Activated B cell treated with CpG ODN at 0.5 μM for 24 hours (primary cell): ENCODE data around the gene GLT1D1. TPM values are rescaled to one million over a fixed set of nuclear protein-coding genes. Genes with fewer than 3 reads are reported as not detected.
A peak's percentile ranks its signal among the peaks of the same experiment; 100 is the strongest.

Experiments
- ATAC-seq: fragments of 200-7000 bp; cut with Tn5 transposase; one replicate; pipeline ENCODE4 v1.10.0; 2021; ENCODE audit warnings: low read depth, mild to moderate bottlenecking, moderate library complexity
- CTCF ChIA-PET: fragments of 350-600 bp; sonication (Branson Sonifier 250); formaldehyde crosslinking; loops from one replicate; lab custom pipeline; 2021; ENCODE audit warnings: antibody characterized with exemption; lab: Charles Lee
- POLR2A ChIA-PET: fragments of 350-600 bp; sonication (Branson Sonifier 250); formaldehyde crosslinking; loops from one replicate; lab custom pipeline; 2021; ENCODE audit warnings: antibody characterized with exemption; lab: Charles Lee
- DNase-seq: peaks from one replicate; pipeline ENCODE4 v3.0.0; 2022
- H3K27ac Mint-ChIP-seq: one replicate; pipeline ENCODE4 v1.8.0; 2020; ENCODE audit warnings: mixed read lengths
- H3K27me3 Mint-ChIP-seq: one replicate; pipeline ENCODE4 v1.8.0; 2021; ENCODE audit warnings: mixed read lengths
- H3K36me3 Mint-ChIP-seq: one replicate; pipeline ENCODE4 v1.8.0; 2021; ENCODE audit warnings: low read depth, mixed read lengths
- H3K4me1 Mint-ChIP-seq: one replicate; pipeline ENCODE4 v1.8.0; 2021; ENCODE audit warnings: mixed read lengths
- H3K4me3 Mint-ChIP-seq: one replicate; pipeline ENCODE4 v1.8.0; 2020; ENCODE audit warnings: mild to moderate bottlenecking, mixed read lengths
- H3K9me3 Mint-ChIP-seq: one replicate; pipeline ENCODE4 v1.8.0; 2020; ENCODE audit warnings: mixed read lengths
- CTCF ChIP-seq: fragments of 200-600 bp; IDR thresholded peaks from one replicate; pipeline ENCODE4 v1.8.0; 2022; ENCODE audit warnings: antibody characterized with exemption, mild to moderate bottlenecking
- intact Hi-C: fragments of 100-400 bp; cut with micrococcal nuclease; formaldehyde crosslinking; loops from one replicate; pipeline ENCODE4 v1.15.1; 2024
- total RNA-seq: library from RNA; stranded (reverse); gene quantifications from 2 replicates; pipeline ENCODE4 v1.2.3, GENCODE V29; 2022

The GLT1D1 gene
- total RNA-seq, 1 donor from 2014 or later = not detected

DNA sequence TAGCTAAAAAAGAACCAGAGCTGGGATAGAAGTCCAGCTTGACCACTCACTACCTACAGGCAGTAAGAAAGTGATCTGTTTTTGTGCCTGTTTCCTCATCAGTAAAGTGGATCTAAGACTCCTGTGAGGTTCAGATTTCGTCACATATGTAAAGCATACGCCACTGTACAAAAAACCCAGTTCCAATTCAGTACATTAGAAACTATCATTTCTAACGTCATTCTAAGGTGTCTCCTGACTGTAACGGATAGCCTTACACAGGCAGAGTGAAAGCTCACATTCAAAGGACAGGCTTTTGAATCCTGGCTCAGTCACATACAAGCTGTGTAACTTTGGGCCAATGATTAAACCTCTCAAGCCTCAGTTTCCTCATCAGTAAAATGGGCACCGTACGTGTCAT lies 33.0 kb upstream of the GLT1D1 start:
- TF ChIP-seq CTCF = no peak
- Mint-ChIP-seq H3K36me3 (peaks cover 26% of the 10 kb centered on the region), H3K27ac (peak overlapping the region; percentile 90), H3K4me1 (peaks cover 82% of the 10 kb centered on the region), H3K4me3 (peak overlapping the region; percentile 62), H3K9me3 (no peaks in the 10 kb centered on the region), H3K27me3 (no peaks in the 10 kb centered on the region)
- POLR2A ChIA-PET = interaction anchor here (0.8 to 4.2 kb wide), 6 partner anchors 9 to 30 kb away, joined by 3 to 80 read pairs (median 24); no protein-coding TSS in a partner anchor
- no peak for DNase-seq
- intact Hi-C loops = loop anchor here (5.0 kb wide), 1 partner anchor 38 kb away; no protein-coding TSS in a partner anchor
- CTCF ChIA-PET = interaction anchor here (0.8 to 2.8 kb wide), 7 partner anchors 10 to 38 kb away, joined by 3 to 18 read pairs (median 6); no protein-coding TSS in a partner anchor
- ATAC-seq = no peak

DNA sequence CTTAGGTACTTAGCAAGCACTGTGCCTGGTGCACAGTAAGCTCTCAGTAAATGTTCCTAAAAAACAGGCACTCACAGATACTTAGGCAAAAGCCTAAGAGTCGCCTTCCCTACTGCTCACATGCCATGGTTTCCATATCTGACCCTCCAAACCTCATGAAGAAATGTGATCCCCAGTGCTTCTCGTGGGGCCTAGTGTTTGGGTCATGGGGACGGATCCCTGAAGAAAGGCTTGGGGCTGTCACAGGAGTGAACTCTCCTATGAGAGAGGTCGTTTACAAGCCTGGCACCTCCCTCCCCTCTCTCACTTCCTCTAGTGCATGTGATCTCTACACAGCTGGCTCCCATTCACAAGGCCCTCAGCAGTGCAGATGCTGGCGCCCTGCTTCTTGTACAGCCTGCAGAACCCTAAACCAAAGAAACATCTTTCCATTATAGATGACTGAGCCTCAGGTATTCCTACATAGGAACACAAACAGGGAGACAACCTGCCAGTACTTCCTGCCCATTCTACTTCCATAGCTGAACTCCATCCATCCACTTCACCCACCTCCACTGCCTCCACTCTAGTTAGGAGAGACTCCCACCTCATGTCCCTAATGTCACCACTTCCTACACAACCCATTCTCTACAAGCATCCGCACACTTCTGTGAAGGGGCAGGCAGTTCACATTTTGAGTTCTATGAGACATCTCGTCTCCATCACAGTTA lies 32.4 kb upstream of the GLT1D1 start:
- peak; percentile 39 for DNase-seq
- Mint-ChIP-seq H3K9me3 (no peaks in the 10 kb centered on the region), H3K27ac (peak overlapping the region; percentile 90), H3K4me1 (peaks cover 75% of the 10 kb centered on the region), H3K4me3 (peak overlapping the region; percentile 62), H3K36me3 (peaks cover 23% of the 10 kb centered on the region), H3K27me3 (no peaks in the 10 kb centered on the region)
- peak; percentile 66 for ATAC-seq
- ChIA-PET CTCF (interaction anchor here (0.8 to 2.8 kb wide), 8 partner anchors 9 to 38 kb away, joined by 3 to 18 read pairs (median 6); no protein-coding TSS in a partner anchor), POLR2A (interaction anchor here (0.8 to 4.2 kb wide), 6 partner anchors 9 to 31 kb away, joined by 3 to 80 read pairs (median 24); no protein-coding TSS in a partner anchor)
- intact Hi-C loops = loop anchor here (1.0 to 5.0 kb wide), 3 partner anchors 9 to 39 kb away; no protein-coding TSS in a partner anchor
- no peak for TF ChIP-seq CTCF

DNA sequence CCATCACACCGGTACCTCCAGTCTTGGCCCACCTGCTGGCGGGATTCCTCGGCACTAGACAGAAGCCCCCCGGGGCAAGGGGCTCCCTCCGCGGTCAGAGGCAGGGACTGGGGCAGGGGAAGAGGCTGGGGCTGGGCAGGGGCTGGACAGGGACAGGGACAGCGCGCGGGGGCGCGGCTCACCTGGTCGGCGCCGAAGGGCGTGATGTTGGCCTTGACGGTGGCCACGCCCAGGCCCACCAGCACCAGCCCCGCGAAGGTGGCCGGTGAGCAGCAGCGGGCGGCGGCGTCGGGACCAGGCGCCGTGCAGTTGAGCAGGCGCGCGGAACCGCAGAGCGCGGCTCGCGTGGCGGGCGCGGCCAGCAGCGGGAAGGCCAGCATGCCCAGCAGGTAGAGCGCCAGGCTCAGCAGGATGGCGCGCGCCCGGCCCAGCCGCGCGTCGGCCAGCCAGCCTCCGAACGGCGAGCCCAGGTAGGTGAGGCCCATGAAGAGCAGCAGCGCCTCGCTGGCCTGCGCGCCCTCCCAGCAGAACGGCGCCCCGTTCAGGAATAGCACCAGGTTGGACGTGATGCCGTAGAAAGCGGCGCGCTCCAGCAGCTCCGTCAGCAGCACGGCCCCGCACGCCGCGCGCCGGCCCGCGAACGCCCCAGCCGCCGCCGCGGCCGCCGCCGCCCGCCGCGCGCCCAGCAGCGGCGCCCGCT lies 29.9 kb upstream of the GLT1D1 start:
- peak; percentile 11 for ATAC-seq
- Mint-ChIP-seq H3K9me3 (no peaks in the 10 kb centered on the region), H3K36me3 (peaks cover 23% of the 10 kb centered on the region), H3K27ac (peak overlapping the region; percentile 80), H3K4me1 (peaks cover 57% of the 10 kb centered on the region), H3K4me3 (peak overlapping the region; percentile 87), H3K27me3 (no peaks in the 10 kb centered on the region)
- TF ChIP-seq CTCF = no peak
- DNase-seq = peak; percentile 45
- intact Hi-C loops = loop anchor here (5.0 kb wide), 1 partner anchor 41 kb away; no protein-coding TSS in a partner anchor
- ChIA-PET POLR2A (interaction anchor here (0.8 to 3.3 kb wide), 7 partner anchors 13 to 36 kb away, joined by 3 to 56 read pairs (median 4); no protein-coding TSS in a partner anchor), CTCF (interaction anchor here (0.6 to 0.9 kb wide), 2 partner anchors 26 to 27 kb away, joined by 3 to 4 read pairs; no protein-coding TSS in a partner anchor)

- no peak for TF ChIP-seq CTCF
- Mint-ChIP-seq H3K27ac (peak within 1 kb of the TSS; percentile 82), H3K27me3 (no peaks in the 10 kb centered on the region), H3K9me3 (no peaks in the 10 kb centered on the region), H3K4me3 (peak within 1 kb of the TSS; percentile 87), H3K4me1 (peaks cover 57% of the 10 kb centered on the region), H3K36me3 (peaks cover 23% of the 10 kb centered on the region)
- POLR2A ChIA-PET = interaction anchor here (0.6 to 3.3 kb wide), 10 partner anchors 10 to 41 kb away, joined by 3 to 56 read pairs (median 4); no protein-coding TSS in a partner anchor
- CTCF ChIA-PET = interaction anchor here (0.6 to 0.9 kb wide), 2 partner anchors 27 to 28 kb away, joined by 3 to 4 read pairs; no protein-coding TSS in a partner anchor
- peak; percentile 93 for DNase-seq
- peak; percentile 82 for ATAC-seq
- intact Hi-C loops = loop anchor here (5.0 kb wide), 1 partner anchor 42 kb away; no protein-coding TSS in a partner anchor
Measured at GRCh38 chr12:128823916-128824839, 29.1 kb upstream of the GLT1D1 start, which contains the start of gene SLC15A4. SLC15A4 (minus strand) TSS chr12:128823958; CDS start chr12:128823943, 15 bp downstream.
